ENCODE data around the gene ZFP2.

The ZFP2 gene

GRCh38 chr5:178899289-178899688 lies 3.6 kb downstream of the ZFP2 start:
- Histone ChIP-seq H3K36me3 (ENCODE audit: insufficient read depth, low read length) (no peaks in the 10 kb centered on the region), H4K20me1 (ENCODE audit: insufficient read depth, low read length, poor library complexity, severe bottlenecking) (no peaks in the 10 kb centered on the region)

GRCh38 chr5:178902849-178903248 lies 7.1 kb downstream of the ZFP2 start:
- no peaks in the 10 kb centered on the region for H4K20me1 ChIP-seq (ENCODE audit: insufficient read depth, low read length, poor library complexity, severe bottlenecking)
- H3K9ac ChIP-seq (ENCODE audit: low read depth, low read length, poor library complexity, severe bottlenecking), result no peak overlapping the region
- H2AFZ ChIP-seq (ENCODE audit: low read length), result no peak overlapping the region
- no peak overlapping the region for H3K4me3 ChIP-seq (ENCODE audit: low read length, poor library complexity, severe bottlenecking)
- H3K9me2 ChIP-seq (replicated peaks; ENCODE audit: low read depth, low read length), result no peaks in the 10 kb centered on the region
- H3K4me2 ChIP-seq (ENCODE audit: low read depth, low read length, poor library complexity, severe bottlenecking), result no peak overlapping the region
- H3K9me3 ChIP-seq (ENCODE audit: insufficient read depth, low read depth, low read length), result no peaks in the 10 kb centered on the region
- TF ChIP-seq EZH2phosphoT487 (IDR thresholded peaks at IDR 0.05; ENCODE audit: borderline replicate concordance) (no peak), CTCF (conservative IDR thresholded peaks at IDR 0.05; ENCODE audit: low read length) (no peak)
- H3K79me2 ChIP-seq (ENCODE audit: insufficient read depth, low read length), result no peaks in the 10 kb centered on the region
- no peaks in the 10 kb centered on the region for H3K4me1 ChIP-seq (ENCODE audit: insufficient read depth, low read length, poor library complexity, severe bottlenecking)
- H3F3A ChIP-seq (ENCODE audit: low read depth), result no peaks in the 10 kb centered on the region
- no peaks in the 10 kb centered on the region for H3K36me3 ChIP-seq (ENCODE audit: insufficient read depth, low read length)
- no peaks in the 10 kb centered on the region for H3K27me3 ChIP-seq (ENCODE audit: insufficient read depth, low read length, poor library complexity, severe bottlenecking)

More at GRCh38 chr5:178899289-178899688, 3.6 kb downstream of the ZFP2 start:
- no peaks in the 10 kb centered on the region for H3K9me3 ChIP-seq (ENCODE audit: insufficient read depth, low read depth, low read length)
- no peaks in the 10 kb centered on the region for H3K4me1 ChIP-seq (ENCODE audit: insufficient read depth, low read length, poor library complexity, severe bottlenecking)
- H3K4me3 ChIP-seq (ENCODE audit: low read length, poor library complexity, severe bottlenecking), result no peak overlapping the region
- H3K27me3 ChIP-seq (ENCODE audit: insufficient read depth, low read length, poor library complexity, severe bottlenecking), result no peaks in the 10 kb centered on the region
- no peaks in the 10 kb centered on the region for H3K79me2 ChIP-seq (ENCODE audit: insufficient read depth, low read length)
- no peak overlapping the region for H3K9ac ChIP-seq (ENCODE audit: low read depth, low read length, poor library complexity, severe bottlenecking)
- H2AFZ ChIP-seq (ENCODE audit: low read length), result no peak overlapping the region
- no peaks in the 10 kb centered on the region for H3F3A ChIP-seq (ENCODE audit: low read depth)
- TF ChIP-seq CTCF (conservative IDR thresholded peaks at IDR 0.05; ENCODE audit: low read length), result no peak
- TF ChIP-seq EZH2phosphoT487 (IDR thresholded peaks at IDR 0.05; ENCODE audit: borderline replicate concordance), result no peak
- no peak overlapping the region for H3K4me2 ChIP-seq (ENCODE audit: low read depth, low read length, poor library complexity, severe bottlenecking)
- H3K9me2 ChIP-seq (replicated peaks; ENCODE audit: low read depth, low read length), result no peaks in the 10 kb centered on the region

GRCh38 chr5:178931846-178932760 lies 36.4 kb downstream of the ZFP2 start:
- no peak overlapping the region for H3K9ac ChIP-seq (ENCODE audit: low read depth, low read length, poor library complexity, severe bottlenecking)
- H3K4me1 ChIP-seq (ENCODE audit: insufficient read depth, low read length, poor library complexity, severe bottlenecking), result no peaks in the 10 kb centered on the region
- TF ChIP-seq EZH2phosphoT487 (IDR thresholded peaks at IDR 0.05; ENCODE audit: borderline replicate concordance) (no peak), CTCF (conservative IDR thresholded peaks at IDR 0.05; ENCODE audit: low read length) (no peak)
- no peak overlapping the region for H3K4me2 ChIP-seq (ENCODE audit: low read depth, low read length, poor library complexity, severe bottlenecking)
- H3K9me3 ChIP-seq (ENCODE audit: insufficient read depth, low read depth, low read length), result peaks cover 5% of the 10 kb centered on the region; the same call in 1 of the 2 replicates
- H3K79me2 ChIP-seq (ENCODE audit: insufficient read depth, low read length), result no peaks in the 10 kb centered on the region
- no peaks in the 10 kb centered on the region for H3K9me2 ChIP-seq (replicated peaks; ENCODE audit: low read depth, low read length)
- H3F3A ChIP-seq (ENCODE audit: low read depth), result no peaks in the 10 kb centered on the region
- H4K20me1 ChIP-seq (ENCODE audit: insufficient read depth, low read length, poor library complexity, severe bottlenecking), result no peaks in the 10 kb centered on the region
- H3K4me3 ChIP-seq (ENCODE audit: low read length, poor library complexity, severe bottlenecking), result no peak overlapping the region
- H3K27me3 ChIP-seq (ENCODE audit: insufficient read depth, low read length, poor library complexity, severe bottlenecking), result no peaks in the 10 kb centered on the region
- no peak overlapping the region for H2AFZ ChIP-seq (ENCODE audit: low read length)
- H3K36me3 ChIP-seq (ENCODE audit: insufficient read depth, low read length), result no peaks in the 10 kb centered on the region

All from Loucy (cell line).